HepG2 (cell line): ENCODE measurements around the gene SETD3. TPM values are rescaled to one million over a fixed set of nuclear protein-coding genes. Genes with fewer than 3 reads are reported as not detected.

ENCODE experiments used
- ATAC-seq: fragments of 200-7000 bp; cut with Tn5 transposase; 3 replicates; pipeline ENCODE4 v1.9.1; 2020; ENCODE audit warnings: mild to moderate bottlenecking, moderate library complexity
- BruUV-seq: library from RNA; stranded (reverse); fragments of 400-500 nt; replicated peaks from 2 replicates; lab custom pipeline; 2021; lab: Mats Ljungman, UMichigan
- CTCF ChIA-PET: fragments of 300-600 bp; formaldehyde crosslinking; extraction: SDS; loops from one replicate; lab custom pipeline; 2021; ENCODE audit warnings: low total read pairs, inconsistent platforms, low intra/inter-chr PET ratio; lab: Yijun Ruan, JAX
- POLR2A ChIA-PET: fragments of 350-600 bp; sonication (Branson Sonifier 250); formaldehyde crosslinking; loops from one replicate; lab custom pipeline; 2020; ENCODE audit warnings: antibody characterized with exemption, inconsistent platforms; lab: Yijun Ruan, JAX
- DNase-seq: peaks from one replicate; pipeline ENCODE4 v3.0.0-alpha.2; 2015; ENCODE audit warnings: low spot score
- FAIRE-seq: peaks from 3 replicates; lab custom pipeline; 2011; peaks lifted over from hg19 to GRCh38; lab: Jason Lieb, UNC
- H2AFZ ChIP-seq: one replicate; pipeline ENCODE4 v1.6.1; 2011; ENCODE audit warnings: low read length, inconsistent platforms
- H3K27ac ChIP-seq: fragments of 300-600 bp; 3 replicates; pipeline ENCODE4 v1.8.0; 2011; ENCODE audit warnings: mixed run types, mild to moderate bottlenecking, mixed read lengths, low read length, inconsistent platforms; ENCODE audit not compliant: insufficient read depth; ENCODE audit errors: extremely low read length
- H3K27me3 ChIP-seq, 2 experiments: fragments of 200-600 bp in 1 of 2; 2 replicates in 1 of 2; 3 replicates in 1 of 2; pipeline versions ENCODE4 v1.6.0 to v1.8.0; 2011; ENCODE audit warnings: low read length in 2 of 2, mild to moderate bottlenecking in 2 of 2, moderate library complexity in 2 of 2, inconsistent platforms in 1 of 2; ENCODE audit not compliant: insufficient read depth in 2 of 2, control insufficient read depth in 1 of 2
- H3K36me3 ChIP-seq, 2 experiments: fragments of 200-600 bp in 1 of 2; replicated peaks in 1 of 2; 2 replicates in 1 of 2; 3 replicates in 1 of 2; pipeline versions ENCODE4 v1.5.1 to v1.8.0; 2011; ENCODE audit warnings: low read length in 2 of 2, inconsistent platforms in 1 of 2; ENCODE audit not compliant: insufficient read depth in 2 of 2, control insufficient read depth in 1 of 2
- H3K4me1 ChIP-seq: 2 replicates; pipeline ENCODE4 v1.5.1; 2012; ENCODE audit warnings: low read length, inconsistent platforms; ENCODE audit not compliant: insufficient read depth
- H3K4me2 ChIP-seq: 2 replicates; pipeline ENCODE4 v1.6.0; 2011; ENCODE audit warnings: low read depth, low read length, inconsistent platforms
- H3K4me3 ChIP-seq, 3 experiments: fragments of 200-600 bp in 1 of 3; sonication (generic), shearing (Covaris generic) in 1 of 3; replicated peaks in 1 of 3; 2 replicates each; pipeline ENCODE4 v1.5.1; 2011 to 2016; ENCODE audit warnings: low read length in 3 of 3, inconsistent platforms in 2 of 3, low read depth in 2 of 3, mild to moderate bottlenecking in 2 of 3, control low read depth in 1 of 3, mixed read lengths in 1 of 3; ENCODE audit not compliant: insufficient read depth in 1 of 3
- H3K79me2 ChIP-seq: one replicate; pipeline ENCODE4 v1.6.1; 2011; ENCODE audit warnings: low read length, inconsistent platforms; ENCODE audit not compliant: insufficient read depth
- H3K9ac ChIP-seq: 2 replicates; pipeline ENCODE4 v1.6.0; 2011; ENCODE audit warnings: mild to moderate bottlenecking, low read depth, low read length, inconsistent platforms; ENCODE audit not compliant: insufficient read depth
- H3K9me3 ChIP-seq: 2 replicates; pipeline ENCODE4 v1.5.1; 2012; ENCODE audit warnings: mild to moderate bottlenecking, low read length
- H4K20me1 ChIP-seq: 2 replicates; pipeline ENCODE4 v1.6.0; 2011; ENCODE audit warnings: inconsistent platforms, mild to moderate bottlenecking, low read length, moderate library complexity; ENCODE audit not compliant: insufficient read depth
- AGO1 ChIP-seq: fragments of 200-400 bp; formaldehyde crosslinking; IDR thresholded peaks from 2 replicates; pipeline ENCODE4 v1.6.1; 2017; ENCODE audit warnings: mild to moderate bottlenecking, low read depth, low read length, moderate library complexity; ENCODE audit not compliant: poor library complexity, severe bottlenecking
- AGO2 ChIP-seq: fragments of 200-400 bp; formaldehyde crosslinking; optimal IDR thresholded peaks from 2 replicates; pipeline ENCODE3; 2017; ENCODE audit warnings: mild to moderate bottlenecking, low read depth, low read length, moderate library complexity
- ATM ChIP-seq: fragments of 450-650 bp; IDR thresholded peaks from 2 replicates; pipeline ENCODE4 v1.7.1; 2017; ENCODE audit warnings: mild to moderate bottlenecking, borderline replicate concordance
- EED ChIP-seq: sonication (generic); formaldehyde crosslinking; IDR thresholded peaks from 2 replicates; pipeline ENCODE4 v1.5.0; 2020; ENCODE audit warnings: mild to moderate bottlenecking, missing genetic modification reagents
- ESRRA ChIP-seq: sonication (generic); formaldehyde crosslinking; IDR thresholded peaks from 2 replicates; pipeline ENCODE4 v1.5.1; 2020; ENCODE audit warnings: mild to moderate bottlenecking, low read depth, missing genetic modification reagents
- GPN1 ChIP-seq: sonication (generic); formaldehyde crosslinking; IDR thresholded peaks from 2 replicates; pipeline ENCODE4 v1.5.1; 2020; ENCODE audit warnings: missing genetic modification reagents, borderline replicate concordance
- JARID2 ChIP-seq: sonication (generic); formaldehyde crosslinking; IDR thresholded peaks from 2 replicates; pipeline ENCODE4 v1.8.1; 2023; ENCODE audit warnings: missing genetic modification reagents, inconsistent platforms; ENCODE audit not compliant: insufficient replicate concordance
- MED1 ChIP-seq: sonication (generic); formaldehyde crosslinking; IDR thresholded peaks from 2 replicates; pipeline ENCODE4 v1.4.0; 2020; ENCODE audit warnings: missing genetic modification reagents
- SIN3A ChIP-seq: IDR thresholded peaks from 2 replicates; pipeline ENCODE4 v1.6.1; 2011; ENCODE audit warnings: low read depth, mild to moderate bottlenecking, control low read depth, low read length, borderline replicate concordance
- ZBTB26 ChIP-seq: IDR thresholded peaks from 2 replicates; pipeline ENCODE4 v1.6.1; 2016; ENCODE audit warnings: missing compliant biosample characterization, missing genetic modification reagents, borderline replicate concordance
- ZNF10 ChIP-seq: sonication (generic); formaldehyde crosslinking; IDR thresholded peaks from 2 replicates; pipeline ENCODE4 v1.4.0; 2020; ENCODE audit warnings: mild to moderate bottlenecking, low read depth, missing genetic modification reagents, borderline replicate concordance
- ZNF331 ChIP-seq: sonication (generic); formaldehyde crosslinking; IDR thresholded peaks from 2 replicates; pipeline ENCODE4 v1.4.0; 2020; ENCODE audit warnings: missing genetic modification reagents
- ZNF382 ChIP-seq: sonication (generic); formaldehyde crosslinking; IDR thresholded peaks from 2 replicates; pipeline ENCODE4 v1.5.0; 2020; ENCODE audit warnings: missing genetic modification reagents, mild to moderate bottlenecking, borderline replicate concordance
- ZNF850 ChIP-seq: sonication (generic); formaldehyde crosslinking; conservative IDR thresholded peaks from 2 replicates; pipeline ENCODE4 v1.9.0; 2021; ENCODE audit warnings: mild to moderate bottlenecking, missing genetic modification reagents
- ZSCAN21 ChIP-seq: sonication (generic); formaldehyde crosslinking; IDR thresholded peaks from 2 replicates; pipeline ENCODE4 v1.8.0; 2022; ENCODE audit warnings: mild to moderate bottlenecking, missing genetic modification reagents, moderate library complexity, borderline replicate concordance
- WGBS: methylation state at CpG from one replicate; pipeline ENCODE4 v1.1.6; 2017; ENCODE audit warnings: low lambda C conversion rate; 5-methylcytosine and 5-hydroxymethylcytosine counted together
- in situ Hi-C: cut with HindIII; loops from 2 replicates; pipeline ENCODE4 v1.10.0; 2017; ENCODE audit warnings: low pct_unique_long_range_greater_than_20kb; ENCODE audit not compliant: extremely low pct_ligation_motif_present
- intact Hi-C: fragments of 100-400 bp; cut with micrococcal nuclease; formaldehyde crosslinking; loops from one replicate; pipeline ENCODE4 v1.10.0; 2022; ENCODE audit not compliant: unreplicated experiment
- polyA plus RNA-seq, 8 experiments: library from polyadenylated mRNA; depleted of rRNA in 3 of 8; stranded (reverse) in 7 of 8; unstranded in 1 of 8; fragments of >200 nt; fragmentation: Illumina TruSeq in 4 of 8; extraction: Trizol in 4 of 8; gene quantifications; 2 replicates each; pipeline versions ENCODE4 v1.2.1 to v1.2.3, GENCODE V29; 2011 to 2016; ENCODE audit warnings: low read depth in 4 of 8, missing spikeins in 1 of 8, mixed read lengths in 1 of 8; ENCODE audit not compliant: insufficient read depth in 1 of 8
- total RNA-seq, 5 experiments: library from RNA; depleted of rRNA; stranded (reverse); fragments of >200 nt; fragmentation: Illumina TruSeq; extraction: Trizol; gene quantifications; 2 replicates each; pipeline ENCODE4 v1.2.3, GENCODE V29; 2016; ENCODE audit warnings: low read depth in 1 of 5

Gene SETD3
- total and polyA plus RNA-seq, 2 of the 13 experiments (the other 11 are each of a cell fraction or from before 2014, with no cell fraction given): 30.3 to 67.1 TPM

- ChIA-PET CTCF (interaction anchor here (1.1 to 2.5 kb wide), 2 partner anchors 92 to 111 kb away, joined by 3 to 29 read pairs; no protein-coding TSS in a partner anchor), POLR2A (no interaction called here)
- no peak for FAIRE-seq
- Histone ChIP-seq H3K9me3 (no peaks in the 10 kb centered on the region), H3K36me3 (peaks cover 17 to 47% of the 10 kb centered on the region in 2 experiments; a peak in 4 of 5 replicates), H3K27ac (no peak overlapping the region), H3K4me2 (no peak overlapping the region), H2AFZ (no peak overlapping the region), H4K20me1 (peaks cover 32% of the 10 kb centered on the region; the same call in 1 of the 2 replicates)
- BruUV-seq: no TSS peak
- peak; percentile 23 for TF ChIP-seq AGO2
- TF ChIP-seq GPN1 (CRISPR knock-in tag): no peak
- TF ChIP-seq EED (CRISPR knock-in tag): 0 out of 2 replicates have a peak, but pooled peaks have one; percentile 6
- TF ChIP-seq, all 625 proteins: peak for 2
- intact Hi-C loops (loop anchor here (1.0 to 2.0 kb wide), 3 partner anchors 45 to 110 kb away; no protein-coding TSS in a partner anchor), in situ Hi-C loops (no loop called here)
- Histone ChIP-seq H3K79me2 (no peaks in the 10 kb centered on the region), H3K27me3 (no peaks in the 10 kb centered on the region), H3K4me3 (no peak overlapping the region), H3K9ac (no peak overlapping the region), H3K4me1 (peaks cover 6% of the 10 kb centered on the region)
- ATAC-seq: no peak
- no peak for DNase-seq
- WGBS: 94% methylated on average over 7 of the region's 16 CpGs
Observed at GRCh38 chr14:99517643-99518381, 37.2 kb upstream of the SETD3 start.

DNA sequence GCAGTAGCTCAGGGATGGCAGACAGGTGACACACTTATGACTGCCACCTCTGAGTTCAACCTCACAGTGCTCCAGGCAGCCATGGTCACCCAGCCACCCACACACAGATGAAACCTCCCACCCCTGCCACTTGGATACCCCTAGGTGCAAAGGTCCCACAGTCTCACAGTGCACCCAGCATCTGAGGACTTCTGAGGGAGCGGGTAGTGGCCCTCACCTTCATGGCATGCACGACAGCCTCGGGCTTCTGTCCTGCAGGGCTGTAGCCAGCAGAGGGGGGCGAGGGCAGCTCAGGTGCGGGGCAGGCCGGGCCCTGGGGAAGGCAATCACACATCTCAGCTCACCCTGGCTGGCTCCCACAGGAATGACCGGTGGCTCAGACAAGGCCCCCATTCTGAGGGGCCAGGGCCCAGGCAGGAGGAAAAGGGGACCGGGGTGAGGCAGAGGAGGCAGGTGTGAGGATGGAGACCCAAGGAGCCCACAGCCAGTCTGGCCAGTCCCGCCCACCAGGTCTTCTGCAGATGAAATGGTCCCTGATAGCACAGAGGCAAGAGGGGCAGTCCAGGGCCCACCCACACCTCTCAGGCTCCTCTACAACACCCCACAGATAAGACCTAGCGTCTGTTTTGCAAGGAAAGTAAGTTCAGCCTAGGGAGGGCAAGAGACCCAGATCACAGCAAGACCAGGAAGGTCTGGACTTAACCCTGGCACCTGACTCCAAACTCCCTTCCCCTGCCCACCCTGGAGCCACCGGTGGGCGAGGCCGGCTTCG lies 36.4 kb upstream of the SETD3 start:
- intact Hi-C loops: no loop called here
- whole genome bisulfite sequencing: 96% methylated on average over 4 of the region's 14 CpGs
- Histone ChIP-seq H3K36me3 (peaks cover 19 to 52% of the 10 kb centered on the region in 2 experiments; a peak in 4 of 5 replicates), H2AFZ (no peak overlapping the region), H3K4me2 (no peak overlapping the region), H3K27ac (no peak overlapping the region), H3K9me3 (no peaks in the 10 kb centered on the region), H3K4me3 (no peak overlapping the region), H3K4me1 (no peaks in the 10 kb centered on the region), H3K9ac (no peak overlapping the region), H3K27me3 (no peaks in the 10 kb centered on the region), H4K20me1 (peaks cover 31% of the 10 kb centered on the region; the same call in 1 of the 2 replicates), H3K79me2 (no peaks in the 10 kb centered on the region)
- no TSS peak for BruUV-seq
- in situ Hi-C loops: no loop called here
- ChIA-PET POLR2A (no interaction called here), CTCF (interaction anchor here (1.2 kb wide), 1 partner anchor 112 kb away, joined by 4 read pairs; no protein-coding TSS in a partner anchor)
- DNase-seq (no peak), ATAC-seq (no peak), FAIRE-seq (no peak)
- TF ChIP-seq ZBTB26 (CRISPR knock-in tag) (no peak), JARID2 (CRISPR knock-in tag) (no peak), ZNF850 (CRISPR knock-in tag) (no peak), ZNF10 (no peak), ESRRA (CRISPR knock-in tag) (no peak), ZNF382 (CRISPR knock-in tag) (no peak), AGO1 (no peak), ZSCAN21 (no peak), ATM (no peak), ZNF331 (CRISPR knock-in tag) (no peak), MED1 (CRISPR knock-in tag) (no peak), SIN3A (no peak)
